Rectal smooth muscle tissue (tissue), 1 donor: ENCODE measurements around the gene ZNF655.
"Not testable (repeated sequence)": the region's sequence is repeated elsewhere in the genome, so short reads cannot be mapped to it uniquely, and the experiment has no call there.

Experiments used
- H3K27ac ChIP-seq: one replicate; pipeline ENCODE4 v1.7.0; 2013; ENCODE audit warnings: low read depth, low read length, inconsistent platforms
- H3K27me3 ChIP-seq: one replicate; pipeline ENCODE4 v1.7.0; 2013; ENCODE audit warnings: low read length; ENCODE audit not compliant: control insufficient read depth, insufficient read depth
- H3K36me3 ChIP-seq: one replicate; pipeline ENCODE4 v1.7.0; 2013; ENCODE audit warnings: low read length; ENCODE audit not compliant: control insufficient read depth, insufficient read depth
- H3K4me1 ChIP-seq: one replicate; pipeline ENCODE4 v1.7.0; 2013; ENCODE audit warnings: low read length; ENCODE audit not compliant: control insufficient read depth, insufficient read depth
- H3K4me3 ChIP-seq: one replicate; pipeline ENCODE4 v1.7.0; 2013; ENCODE audit warnings: low read length
- H3K9ac ChIP-seq: one replicate; pipeline ENCODE4 v1.7.0; 2013; ENCODE audit warnings: low read length

The ZNF655 gene

GRCh38 chr7:99549545-99549944 lies 8.9 kb upstream of the ZNF655 start:
- H3K4me1 ChIP-seq, H3K36me3 ChIP-seq, H3K4me3 ChIP-seq, H3K9ac ChIP-seq, H3K27ac ChIP-seq, H3K27me3 ChIP-seq: not testable (repeated sequence)

DNA sequence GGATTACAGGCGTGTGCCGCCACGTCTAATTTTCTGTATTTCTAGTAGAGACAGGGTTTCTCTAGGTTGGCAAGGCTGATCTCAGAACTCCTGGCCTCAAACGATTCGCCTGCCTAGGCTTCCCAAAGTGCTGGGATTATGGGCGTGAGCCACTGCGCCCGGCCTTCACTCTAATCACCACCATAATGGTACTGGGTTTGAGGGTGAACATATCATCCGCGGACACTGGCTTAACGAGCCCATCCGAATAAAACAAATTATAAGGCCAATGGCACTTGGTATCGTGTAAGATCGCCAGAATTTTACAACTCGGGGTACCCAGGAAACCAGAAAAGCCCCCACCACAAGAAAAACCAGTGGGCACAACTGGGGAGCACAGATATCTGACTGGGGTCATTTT lies 7.1 kb upstream of the ZNF655 start:
- Histone ChIP-seq H3K4me3 (peak overlapping the region; percentile 93), H3K36me3 (peaks cover 7% of the 10 kb centered on the region), H3K4me1 (no peaks in the 10 kb centered on the region), H3K9ac (peak overlapping the region; percentile 93), H3K27me3 (no peaks in the 10 kb centered on the region), H3K27ac (peak overlapping the region; percentile 83)

DNA sequence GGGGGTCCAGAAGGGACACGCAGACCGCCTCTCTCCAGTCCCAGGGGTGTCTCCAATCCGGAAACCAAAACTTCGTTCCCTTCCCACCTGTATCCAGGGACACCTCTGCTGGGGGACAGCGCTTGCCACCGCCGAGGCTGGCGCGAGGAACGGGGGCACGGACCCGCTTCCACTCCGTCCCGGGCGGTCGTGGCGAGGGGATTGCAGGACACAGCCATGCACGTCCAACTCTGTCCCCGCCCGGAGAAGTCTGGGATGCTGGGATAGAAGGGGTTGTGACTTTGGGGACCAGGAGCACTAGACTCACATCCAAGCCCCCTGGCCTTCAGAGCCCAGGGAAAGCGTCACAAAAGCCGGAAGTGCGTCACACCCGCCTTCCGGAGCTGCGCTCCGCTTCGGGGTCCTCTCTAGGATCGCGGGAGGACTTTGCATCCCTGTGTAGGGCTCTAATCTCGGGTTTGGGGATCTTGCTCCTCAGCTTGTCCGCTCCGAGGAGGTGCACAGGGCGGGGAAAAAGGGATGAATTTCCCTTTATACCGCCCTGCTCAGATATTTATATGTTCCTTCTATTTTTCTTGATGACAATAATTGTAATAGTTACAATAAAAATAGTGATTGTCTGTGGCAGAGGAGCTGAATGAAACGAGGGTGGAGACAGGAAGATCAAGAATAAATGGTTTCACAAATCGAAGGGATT lies 6.5 kb upstream of the ZNF655 start, which contains the start of gene FAM200A:
Gene FAM200A (minus strand): TSS at position 348 of the 697 bp plus-strand sequence. CDS start 3,707 bp downstream, outside the sequence.
- H3K9ac ChIP-seq: peak within 1 kb of the TSS; percentile 93
- H3K36me3 ChIP-seq: peaks cover 7% of the 10 kb centered on the region
- peak within 1 kb of the TSS; percentile 93 for H3K4me3 ChIP-seq
- no peaks in the 10 kb centered on the region for H3K27me3 ChIP-seq
- H3K4me1 ChIP-seq: no peaks in the 10 kb centered on the region
- H3K27ac ChIP-seq: peak within 1 kb of the TSS; percentile 83

GRCh38 chr7:99553039-99553438 lies 5.4 kb upstream of the ZNF655 start:
- no peak overlapping the region for H3K9ac ChIP-seq
- peaks cover 5% of the 10 kb centered on the region for H3K36me3 ChIP-seq
- H3K4me1 ChIP-seq: peaks cover 7% of the 10 kb centered on the region
- no peak overlapping the region for H3K27ac ChIP-seq
- no peaks in the 10 kb centered on the region for H3K27me3 ChIP-seq
- no peak overlapping the region for H3K4me3 ChIP-seq

GRCh38 chr7:99554939-99555338 lies 3.5 kb upstream of the ZNF655 start:
- peaks cover 14% of the 10 kb centered on the region for H3K4me1 ChIP-seq
- H3K27me3 ChIP-seq: no peaks in the 10 kb centered on the region
- no peak overlapping the region for H3K27ac ChIP-seq
- no peaks in the 10 kb centered on the region for H3K36me3 ChIP-seq
- H3K9ac ChIP-seq: no peak overlapping the region
- H3K4me3 ChIP-seq: no peak overlapping the region

GRCh38 chr7:99557196-99557607 lies 1.2 kb upstream of the ZNF655 start:
- H3K9ac ChIP-seq: no peak overlapping the region
- H3K27ac ChIP-seq: peak overlapping the region; percentile 99
- no peaks in the 10 kb centered on the region for H3K27me3 ChIP-seq
- peaks cover 16% of the 10 kb centered on the region for H3K4me1 ChIP-seq
- H3K4me3 ChIP-seq: peak overlapping the region; percentile 99
- peaks cover 21% of the 10 kb centered on the region for H3K36me3 ChIP-seq

DNA sequence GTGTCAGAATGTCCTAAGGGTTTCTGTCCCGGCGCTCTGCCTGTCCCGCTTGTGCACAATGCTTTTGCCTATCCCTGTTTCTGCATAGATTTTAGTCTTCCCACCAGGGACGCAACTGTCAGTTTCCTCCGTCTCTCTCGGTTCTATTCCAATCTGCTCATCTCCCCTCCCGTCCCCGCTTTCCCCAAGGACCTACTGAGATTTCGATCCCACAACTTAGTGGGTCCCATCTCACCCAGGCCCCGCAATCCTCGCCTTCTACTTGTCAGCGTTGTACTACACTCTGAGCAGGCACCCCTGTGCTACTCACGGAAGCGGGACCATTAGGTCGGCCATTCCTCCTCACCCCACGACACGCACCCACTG lies 519 bp upstream of the ZNF655 start:
- Histone ChIP-seq H3K27ac (peak overlapping the region; percentile 99), H3K27me3 (no peaks in the 10 kb centered on the region), H3K9ac (peak overlapping the region; percentile 99), H3K4me3 (peak overlapping the region; percentile 99), H3K36me3 (peaks cover 22% of the 10 kb centered on the region), H3K4me1 (peaks cover 16% of the 10 kb centered on the region)

GRCh38 chr7:99559175-99559915 lies 903 bp downstream of the ZNF655 start:
- no peaks in the 10 kb centered on the region for H3K27me3 ChIP-seq
- H3K27ac ChIP-seq: peak overlapping the region; percentile 99
- peak overlapping the region; percentile 99 for H3K4me3 ChIP-seq
- peaks cover 33% of the 10 kb centered on the region for H3K36me3 ChIP-seq
- H3K9ac ChIP-seq: peak overlapping the region; percentile 99
- H3K4me1 ChIP-seq: peaks cover 16% of the 10 kb centered on the region

- H3K27me3 ChIP-seq: no peaks in the 10 kb centered on the region
- no peak overlapping the region for H3K27ac ChIP-seq
- no peak overlapping the region for H3K4me3 ChIP-seq
- peaks cover 16% of the 10 kb centered on the region for H3K4me1 ChIP-seq
- no peak overlapping the region for H3K9ac ChIP-seq
- H3K36me3 ChIP-seq: peaks cover 36% of the 10 kb centered on the region
Measured at GRCh38 chr7:99560834-99561736, 2.6 kb downstream of the ZNF655 start.

DNA sequence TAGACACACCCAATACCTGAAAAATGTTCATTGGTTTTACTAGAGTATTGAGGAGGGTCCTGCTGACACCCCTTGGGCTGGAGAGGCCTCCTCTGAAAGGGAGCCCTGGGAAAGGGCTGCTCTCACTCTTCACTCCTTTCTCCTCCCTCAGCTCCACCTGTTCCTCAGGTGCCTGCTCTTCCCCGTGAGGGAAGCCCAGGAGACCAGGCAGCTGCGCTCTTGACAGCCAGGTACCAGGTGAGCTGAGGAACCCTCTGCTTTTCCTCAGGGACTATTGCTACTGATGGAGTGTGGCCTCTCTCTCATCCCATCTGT lies 3.3 kb downstream of the ZNF655 start:
- Histone ChIP-seq H3K9ac (no peak overlapping the region), H3K27me3 (no peaks in the 10 kb centered on the region), H3K4me3 (no peak overlapping the region), H3K36me3 (peaks cover 36% of the 10 kb centered on the region), H3K4me1 (peaks cover 16% of the 10 kb centered on the region), H3K27ac (no peak overlapping the region)

DNA sequence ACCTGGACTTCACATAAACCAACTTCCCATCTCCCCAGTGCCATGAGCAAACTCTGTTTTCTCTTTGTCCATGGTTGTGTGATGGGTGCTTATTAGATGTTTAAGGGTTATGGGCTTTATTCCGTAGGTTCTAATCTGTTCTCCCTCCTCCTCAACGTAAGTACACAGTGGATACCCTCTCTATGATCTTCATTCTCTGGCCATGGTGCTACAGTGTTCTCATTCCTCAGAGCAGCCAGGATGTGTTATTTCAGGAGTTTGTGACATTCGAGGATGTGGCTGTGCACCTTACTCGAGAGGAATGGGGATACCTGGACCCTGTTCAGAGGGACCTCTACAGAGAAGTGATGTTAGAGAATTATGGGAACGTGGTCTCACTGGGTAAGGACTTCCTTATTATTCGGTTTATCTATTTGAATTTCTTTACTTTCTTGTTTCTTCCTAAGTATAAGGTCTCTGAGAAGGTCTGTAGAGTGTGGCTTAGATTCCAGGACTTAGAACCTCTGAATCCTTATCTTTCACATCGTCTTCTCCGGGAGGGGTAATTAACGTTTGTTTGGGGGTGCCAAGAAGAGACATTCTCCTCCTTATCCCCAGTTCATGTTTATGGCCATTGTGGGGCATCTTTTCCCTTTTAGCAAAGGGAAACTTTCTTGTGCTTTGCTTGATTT lies 3.8 kb downstream of the ZNF655 start:
- Histone ChIP-seq H3K27me3 (no peaks in the 10 kb centered on the region), H3K4me3 (no peak overlapping the region), H3K9ac (no peak overlapping the region), H3K36me3 (peaks cover 36% of the 10 kb centered on the region), H3K4me1 (peaks cover 13% of the 10 kb centered on the region), H3K27ac (no peak overlapping the region)

GRCh38 chr7:99562832-99563231 lies 4.4 kb downstream of the ZNF655 start:
- H3K4me1 ChIP-seq: peaks cover 9% of the 10 kb centered on the region
- peaks cover 36% of the 10 kb centered on the region for H3K36me3 ChIP-seq
- no peak overlapping the region for H3K4me3 ChIP-seq
- H3K27me3 ChIP-seq: no peaks in the 10 kb centered on the region
- H3K27ac ChIP-seq: no peak overlapping the region
- H3K9ac ChIP-seq: no peak overlapping the region
